ENCODE data around the gene KLF2. TPM values are rescaled to one million over a fixed set of nuclear protein-coding genes. Genes with fewer than 3 reads are reported as not detected.

KLF2 gene
- total RNA-seq (10 to 100 TPM in 7 of 9 donors, 1 to 10 TPM in 2; 2.2 to 52.3 (median 26.8) TPM), polyA plus RNA-seq (10 to 100 TPM in 1 of 3 donors, 1 to 10 TPM in 2; 7.0 to 29.3 (median 9.6) TPM)
- long read RNA-seq, donor 1: 0 reads
- long read RNA-seq, donor 2, partial matches to known transcripts: 5 of 9 reads
- long read RNA-seq, donor 2, other reads (novel, unspliced or antisense): 0 of 9 reads
- long read RNA-seq, donor 3, partial matches to known transcripts: 0 of 1 reads
- long read RNA-seq, donor 3, other reads (novel, unspliced or antisense): 0 of 1 reads
- long read RNA-seq, donor 4: 0 reads
- long read RNA-seq, donor 5, transcript KLF2-201 (3 exons, 2,018 nt): major isoform, 37 of 51 reads
- long read RNA-seq, donor 5, partial matches to known transcripts: 11 of 51 reads
- long read RNA-seq, donor 5, other reads (novel, unspliced or antisense): 3 of 51 reads
- long read RNA-seq, donor 6, partial matches to known transcripts: 1 of 2 reads
- long read RNA-seq, donor 6, other reads (novel, unspliced or antisense): 1 of 2 reads
- long read RNA-seq, donor 7, partial matches to known transcripts: 0 of 1 reads
- long read RNA-seq, donor 7, other reads (novel, unspliced or antisense): 0 of 1 reads
- long read RNA-seq, donor 8, partial matches to known transcripts: 0 of 4 reads
- long read RNA-seq, donor 8, other reads (novel, unspliced or antisense): 0 of 4 reads
- long read RNA-seq, donor 9, partial matches to known transcripts: 0 of 1 reads
- long read RNA-seq, donor 9, other reads (novel, unspliced or antisense): 0 of 1 reads
- long read RNA-seq, donor 10, partial matches to known transcripts: 0 of 1 reads
- long read RNA-seq, donor 10, other reads (novel, unspliced or antisense): 0 of 1 reads

DNA sequence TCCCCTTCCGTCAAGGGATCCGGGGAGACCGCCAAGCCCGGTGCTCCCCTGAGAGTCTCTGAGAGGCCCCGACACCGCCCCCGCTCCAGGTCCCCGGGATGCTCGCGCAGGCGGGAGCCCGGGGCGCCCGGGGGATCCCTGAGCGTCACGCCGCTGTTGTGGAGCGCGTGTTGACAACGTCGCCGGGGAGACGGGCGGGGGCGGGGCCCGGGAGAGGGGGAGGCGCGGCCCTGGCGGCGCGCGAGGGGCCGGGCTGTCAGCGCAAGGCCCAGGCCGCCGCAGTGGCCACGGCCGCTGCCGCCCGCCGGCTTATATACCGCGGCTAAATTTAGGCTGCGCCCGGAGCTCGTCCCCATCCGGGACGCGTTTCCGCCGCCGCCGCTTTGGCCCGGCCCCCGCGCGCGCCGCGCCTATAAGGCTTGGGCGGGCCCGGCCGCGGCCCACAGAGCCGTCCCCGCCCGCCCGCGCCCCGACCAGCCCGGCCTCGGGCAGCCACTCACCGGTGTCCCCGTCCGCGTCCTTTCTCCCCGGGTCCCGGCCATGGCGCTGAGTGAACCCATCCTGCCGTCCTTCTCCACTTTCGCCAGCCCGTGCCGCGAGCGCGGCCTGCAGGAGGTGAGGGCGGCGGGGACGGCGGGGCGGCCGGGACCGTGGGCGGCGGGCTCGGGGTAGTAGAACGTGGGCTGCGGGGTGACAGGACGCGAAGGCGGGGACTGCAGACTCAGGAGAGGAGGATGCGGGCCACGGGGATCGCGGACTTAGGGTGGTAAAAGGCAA lies at the start of gene KLF2:
TSS of gene KLF2 (plus strand) at position 443 of the 777 bp plus-strand sequence. CDS start at position 541, 98 bp downstream.
- intact Hi-C loops (cut with DNase I): loop anchor here (10.0 kb wide), 1 partner anchor 70 kb away; no protein-coding TSS in a partner anchor
- TF ChIP-seq POLR2A (IDR thresholded peaks at IDR 0.05): peak; percentile 91 to 95
- TF ChIP-seq, protein P1, sequence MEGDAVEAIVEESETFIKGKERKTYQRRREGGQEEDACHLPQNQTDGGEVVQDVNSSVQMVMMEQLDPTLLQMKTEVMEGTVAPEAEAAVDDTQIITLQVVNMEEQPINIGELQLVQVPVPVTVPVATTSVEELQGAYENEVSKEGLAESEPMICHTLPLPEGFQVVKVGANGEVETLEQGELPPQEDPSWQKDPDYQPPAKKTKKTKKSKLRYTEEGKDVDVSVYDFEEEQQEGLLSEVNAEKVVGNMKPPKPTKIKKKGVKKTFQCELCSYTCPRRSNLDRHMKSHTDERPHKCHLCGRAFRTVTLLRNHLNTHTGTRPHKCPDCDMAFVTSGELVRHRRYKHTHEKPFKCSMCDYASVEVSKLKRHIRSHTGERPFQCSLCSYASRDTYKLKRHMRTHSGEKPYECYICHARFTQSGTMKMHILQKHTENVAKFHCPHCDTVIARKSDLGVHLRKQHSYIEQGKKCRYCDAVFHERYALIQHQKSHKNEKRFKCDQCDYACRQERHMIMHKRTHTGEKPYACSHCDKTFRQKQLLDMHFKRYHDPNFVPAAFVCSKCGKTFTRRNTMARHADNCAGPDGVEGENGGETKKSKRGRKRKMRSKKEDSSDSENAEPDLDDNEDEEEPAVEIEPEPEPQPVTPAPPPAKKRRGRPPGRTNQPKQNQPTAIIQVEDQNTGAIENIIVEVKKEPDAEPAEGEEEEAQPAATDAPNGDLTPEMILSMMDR (IDR thresholded peaks at IDR 0.05): no peak
- H3K4me3 ChIP-seq: peak within 1 kb of the TSS in 3 of 4 donors; percentile 33 to 95 (median 94)
- no peaks in the 10 kb centered on the region for H3K9me3 ChIP-seq (replicated peaks in 1 of 3)
- peak; percentile 92 to 94 (median 94) for DNase-seq
- H3K27ac ChIP-seq: peak within 1 kb of the TSS in 4 of 5 donors; percentile 89 to 98 (median 93)
- H3K36me3 ChIP-seq (replicated peaks in 1 of 2): peaks cover 0 to 18% of the 10 kb centered on the region in 2 donors
- H3K27me3 ChIP-seq: no peaks in the 10 kb centered on the region
- WGBS, 4 donors: 0 to 1% (median 0%) methylated on average over 13 to 105 of the region's 105 CpGs; no CpG with 5 or more reads in 1 of the 4 donors
- H3K4me1 ChIP-seq (replicated peaks in 1 of 2): peaks cover 0 to 23% of the 10 kb centered on the region in 2 donors

DNA sequence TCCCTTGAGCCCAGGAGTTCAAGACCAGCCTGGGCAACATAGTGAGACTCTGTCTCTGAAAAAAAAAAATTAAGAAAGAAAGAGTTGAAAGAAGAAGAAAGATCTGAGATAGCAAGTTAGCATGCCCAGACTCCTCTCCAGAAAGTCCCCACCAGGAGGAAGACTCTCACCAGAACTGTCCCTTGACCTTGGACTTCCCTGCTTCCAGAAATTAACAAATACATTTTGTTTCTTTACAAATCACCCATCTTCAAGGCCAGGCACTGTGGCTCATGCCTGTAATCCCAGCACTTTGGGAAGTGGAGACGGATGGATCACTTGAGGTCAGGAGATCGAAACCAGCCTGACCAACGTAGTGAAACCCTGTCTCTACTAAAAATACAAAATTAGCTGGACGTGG lies 44.3 kb upstream of the KLF2 start:
- H3K9me3 ChIP-seq (replicated peaks in 1 of 3): no peaks in the 10 kb centered on the region
- no peak overlapping the region for H3K4me3 ChIP-seq
- no peaks in the 10 kb centered on the region for H3K36me3 ChIP-seq (replicated peaks in 1 of 2)
- H3K27me3 ChIP-seq: no peaks in the 10 kb centered on the region
- H3K4me1 ChIP-seq (replicated peaks in 1 of 2): peaks cover 20 to 34% of the 10 kb centered on the region in 2 donors
- no peak for TF ChIP-seq POLR2A (IDR thresholded peaks at IDR 0.05)
- TF ChIP-seq, protein P1 (IDR thresholded peaks at IDR 0.05): no peak
- intact Hi-C loops (cut with DNase I): no loop called here
- WGBS, 4 donors: 70 to 74% (median 71%) methylated on average over 4 of the region's 4 CpGs
- H3K27ac ChIP-seq: peak overlapping the region in 1 of 5 donors; percentile 41
- DNase-seq: peak in 1 of 7 donors; percentile 23

DNA sequence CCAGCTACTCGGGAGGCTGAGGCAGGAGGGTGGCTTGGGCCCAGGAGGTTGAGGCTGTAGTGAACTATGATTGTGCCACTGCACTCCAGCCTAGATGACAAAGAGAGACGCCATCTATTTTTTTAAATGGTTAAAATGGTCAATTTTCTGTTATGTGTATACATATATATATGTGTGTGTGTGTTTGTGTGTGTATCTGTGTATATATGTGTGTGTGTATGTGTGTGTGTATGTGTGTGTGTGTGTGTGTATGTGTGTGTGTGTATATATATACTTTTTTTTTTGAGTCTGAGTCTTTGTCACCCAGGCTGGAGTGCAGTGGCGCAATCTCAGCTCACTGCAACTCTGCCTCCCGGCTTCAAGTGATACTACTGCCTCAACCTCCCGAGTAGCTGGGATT lies 42.9 kb upstream of the KLF2 start:
- Histone ChIP-seq H3K36me3 (replicated peaks in 1 of 2) (no peaks in the 10 kb centered on the region), H3K9me3 (replicated peaks in 1 of 3) (no peaks in the 10 kb centered on the region), H3K4me1 (replicated peaks in 1 of 2) (peaks cover 20 to 44% of the 10 kb centered on the region in 2 donors), H3K4me3 (no peak overlapping the region), H3K27ac (peak overlapping the region in 1 of 5 donors; percentile 74), H3K27me3 (no peaks in the 10 kb centered on the region)
- intact Hi-C loops (cut with DNase I): no loop called here
- 85 to 93% (median 89%) methylated on average over 5 of the region's 5 CpGs for WGBS, 4 donors
- DNase-seq: no peak
- TF ChIP-seq, protein P1 (IDR thresholded peaks at IDR 0.05): no peak
- no peak for TF ChIP-seq POLR2A (IDR thresholded peaks at IDR 0.05)
